Omental fat pad (tissue), 4 donors: ENCODE data around the gene KLHL7. TPM values are rescaled to one million over a fixed set of nuclear protein-coding genes. Genes with fewer than 3 reads are reported as not detected.
A peak's percentile ranks its signal among the peaks of the same experiment; 100 is the strongest.

ENCODE experiments used
- ATAC-seq: fragments of 150-250 bp; one replicate; pipeline ENCODE4 v1.9.1; 2016; ENCODE audit warnings: mild to moderate bottlenecking, moderate library complexity; ENCODE audit not compliant: low FRiP score
- DNase-seq: peaks from one replicate; pipeline ENCODE4 v3.0.0-alpha.2; 2019; ENCODE audit warnings: low spot score
- CTCF ChIP-seq, 3 donors: fragments of 450-650 bp; IDR thresholded peaks; one replicate each; pipeline ENCODE4 v1.5.1; 2016 to 2017; ENCODE audit warnings: antibody characterized with exemption in 3 of 3, mild to moderate bottlenecking in 3 of 3, moderate library complexity in 2 of 3
- total RNA-seq, 4 donors: library from RNA; depleted of rRNA; stranded (reverse); fragments of >200 nt; gene quantifications; one replicate each; pipeline ENCODE4 v1.1.0, GENCODE V29; 2016

KLHL7 gene
- total RNA-seq, 4 donors from 2014 or later: 19.3 to 51.7 (median 24.9) TPM

- DNase-seq: no peak
- no peak for ATAC-seq
- TF ChIP-seq CTCF (IDR thresholded peaks at IDR 0.05): no peak
Observed at GRCh38 chr7:23168111-23168885, 62.7 kb downstream of the KLHL7 start.

- no peak for TF ChIP-seq CTCF (IDR thresholded peaks at IDR 0.05)
- ATAC-seq (no peak), DNase-seq (no peak)
Observed at GRCh38 chr7:23175938-23176337, 70.4 kb downstream of the KLHL7 start.

- peak; percentile 77 for DNase-seq
- peak; percentile 99 for ATAC-seq
- no peak for TF ChIP-seq CTCF (IDR thresholded peaks at IDR 0.05)
Observed at GRCh38 chr7:23181684-23182553, 76.3 kb downstream of the KLHL7 start, which contains the start of gene NUP42. Gene NUP42, plus strand, starts transcription at chr7:23182048. Its CDS starts 38 bp downstream, at chr7:23182086.

- DNase-seq (no peak), ATAC-seq (no peak)
- no peak for TF ChIP-seq CTCF (IDR thresholded peaks at IDR 0.05)
Observed at GRCh38 chr7:23183279-23184012, 77.9 kb downstream of the KLHL7 start.

GRCh38 chr7:23184291-23184690, 78.7 kb downstream of the KLHL7 start:
- no peak for DNase-seq
- TF ChIP-seq CTCF (IDR thresholded peaks at IDR 0.05): no peak
- ATAC-seq: no peak

- no peak for TF ChIP-seq CTCF (IDR thresholded peaks at IDR 0.05)
- DNase-seq: no peak
- no peak for ATAC-seq
Observed at GRCh38 chr7:23184709-23185359, 79.2 kb downstream of the KLHL7 start.
